Ascending aorta (tissue), 2 donors: Measurements from ENCODE around the gene NEU2. TPM values are rescaled to one million over a fixed set of nuclear protein-coding genes. Genes with fewer than 3 reads are reported as not detected.

ENCODE experiments used
- DNase-seq, 2 donors: peaks; one replicate each; pipeline ENCODE4 v3.0.0-alpha.2; 2019; ENCODE audit warnings: low spot score in 2 of 2
- H3K27ac ChIP-seq, 2 donors: fragments of 200-600 bp; sonication (generic); one replicate each; pipeline ENCODE4 v1.5.1; 2016 to 2017; ENCODE audit warnings: mild to moderate bottlenecking in 1 of 2
- H3K27me3 ChIP-seq: fragments of 200-600 bp; sonication (generic); one replicate; pipeline ENCODE4 v1.5.1; 2017
- H3K36me3 ChIP-seq, 2 donors: fragments of 200-600 bp; sonication (generic); one replicate each; pipeline ENCODE4 v1.5.1; 2016
- H3K4me1 ChIP-seq, 2 donors: fragments of 200-600 bp; sonication (generic); one replicate each; pipeline ENCODE4 v1.5.1; 2016 to 2017; ENCODE audit warnings: mild to moderate bottlenecking in 1 of 2
- H3K4me3 ChIP-seq, 2 donors: fragments of 200-600 bp; sonication (generic); one replicate each; pipeline ENCODE4 v1.5.1; 2016 to 2017; ENCODE audit warnings: mild to moderate bottlenecking in 1 of 2
- H3K9me3 ChIP-seq, 2 donors: fragments of 200-600 bp; sonication (generic); one replicate each; pipeline ENCODE4 v1.5.1; 2016
- CTCF ChIP-seq, 3 experiments: fragments of 200-600 bp in 2 of 3; fragments of 450-650 bp in 1 of 3; sonication (generic) in 2 of 3; IDR thresholded peaks; one replicate each; pipeline ENCODE4 v1.5.1; 2016 to 2019; ENCODE audit warnings: antibody characterized with exemption in 3 of 3, mild to moderate bottlenecking in 1 of 3, moderate library complexity in 1 of 3
- intact Hi-C: fragments of 100-400 bp; cut with DNase I; formaldehyde crosslinking; loops from one replicate; pipeline ENCODE4 v1.15.1; 2023
- total RNA-seq: library from RNA; depleted of rRNA; stranded (reverse); fragments of >200 nt; gene quantifications from one replicate; pipeline ENCODE4 v1.1.0, GENCODE V29; 2016

The NEU2 gene
- total RNA-seq, 1 donor from 2014 or later, result not detected

- peak overlapping the region; percentile 27 to 31 for H3K27ac ChIP-seq
- no peak for TF ChIP-seq CTCF (IDR thresholded peaks at IDR 0.05)
- H3K36me3 ChIP-seq, result no peaks in the 10 kb centered on the region
- intact Hi-C loops, result no loop called here
- peak overlapping the region; percentile 10 to 46 for H3K4me3 ChIP-seq
- no peak for DNase-seq
- no peaks in the 10 kb centered on the region for H3K4me1 ChIP-seq
- H3K9me3 ChIP-seq, result no peaks in the 10 kb centered on the region
- H3K27me3 ChIP-seq, result no peaks in the 10 kb centered on the region
These were observed 29.3 kb downstream of the NEU2 start for GRCh38 chr2:233061591-233062450.

GRCh38 chr2:233062451-233062850 lies 30.0 kb downstream of the NEU2 start:
- no peak for DNase-seq
- Histone ChIP-seq H3K4me3 (peak overlapping the region in 1 of 2 donors; percentile 46), H3K4me1 (no peaks in the 10 kb centered on the region), H3K27me3 (no peaks in the 10 kb centered on the region), H3K27ac (peak overlapping the region; percentile 27 to 31), H3K9me3 (no peaks in the 10 kb centered on the region), H3K36me3 (no peaks in the 10 kb centered on the region)
- no peak for TF ChIP-seq CTCF (IDR thresholded peaks at IDR 0.05)
- intact Hi-C loops, result no loop called here

DNA sequence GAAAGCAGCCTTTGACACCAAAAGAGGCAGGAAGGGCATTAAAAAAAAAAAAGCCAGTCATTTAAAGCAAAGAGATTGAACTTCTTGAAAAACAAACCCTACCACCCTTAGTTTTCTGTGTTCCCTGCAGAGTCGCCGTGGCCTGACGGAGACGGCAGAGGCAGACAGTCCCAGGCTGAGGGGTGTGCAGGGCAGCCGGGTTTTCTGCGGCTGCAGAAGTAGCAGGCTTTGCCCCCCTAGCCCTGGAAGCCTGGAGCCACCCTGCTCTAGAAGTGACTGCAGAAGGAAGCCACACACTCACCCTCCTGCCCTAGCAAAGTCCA lies 30.4 kb downstream of the NEU2 start:
- no peak for TF ChIP-seq CTCF (IDR thresholded peaks at IDR 0.05)
- DNase-seq, result no peak
- Histone ChIP-seq H3K27ac (no peak overlapping the region), H3K4me3 (peak overlapping the region in 1 of 2 donors; percentile 10), H3K9me3 (no peaks in the 10 kb centered on the region), H3K36me3 (no peaks in the 10 kb centered on the region), H3K4me1 (no peaks in the 10 kb centered on the region), H3K27me3 (no peaks in the 10 kb centered on the region)
- intact Hi-C loops, result no loop called here

- peak overlapping the region in 1 of 2 donors; percentile 10 for H3K4me3 ChIP-seq
- H3K9me3 ChIP-seq, result no peaks in the 10 kb centered on the region
- intact Hi-C loops, result no loop called here
- H3K27ac ChIP-seq, result no peak overlapping the region
- H3K27me3 ChIP-seq, result no peaks in the 10 kb centered on the region
- DNase-seq, result no peak
- no peaks in the 10 kb centered on the region for H3K36me3 ChIP-seq
- H3K4me1 ChIP-seq, result no peaks in the 10 kb centered on the region
- no peak for TF ChIP-seq CTCF (IDR thresholded peaks at IDR 0.05)
These were observed 30.9 kb downstream of the NEU2 start for GRCh38 chr2:233063269-233063975.

- TF ChIP-seq CTCF (IDR thresholded peaks at IDR 0.05), result no peak
- Histone ChIP-seq H3K27ac (no peak overlapping the region), H3K9me3 (no peaks in the 10 kb centered on the region), H3K36me3 (no peaks in the 10 kb centered on the region), H3K4me1 (no peaks in the 10 kb centered on the region), H3K4me3 (no peak overlapping the region), H3K27me3 (no peaks in the 10 kb centered on the region)
- no peak for DNase-seq
- intact Hi-C loops, result no loop called here
These were observed 31.5 kb downstream of the NEU2 start for GRCh38 chr2:233063976-233064411.
